Measurements from ENCODE around the gene PTBP1.

- TF ChIP-seq, protein P1, sequence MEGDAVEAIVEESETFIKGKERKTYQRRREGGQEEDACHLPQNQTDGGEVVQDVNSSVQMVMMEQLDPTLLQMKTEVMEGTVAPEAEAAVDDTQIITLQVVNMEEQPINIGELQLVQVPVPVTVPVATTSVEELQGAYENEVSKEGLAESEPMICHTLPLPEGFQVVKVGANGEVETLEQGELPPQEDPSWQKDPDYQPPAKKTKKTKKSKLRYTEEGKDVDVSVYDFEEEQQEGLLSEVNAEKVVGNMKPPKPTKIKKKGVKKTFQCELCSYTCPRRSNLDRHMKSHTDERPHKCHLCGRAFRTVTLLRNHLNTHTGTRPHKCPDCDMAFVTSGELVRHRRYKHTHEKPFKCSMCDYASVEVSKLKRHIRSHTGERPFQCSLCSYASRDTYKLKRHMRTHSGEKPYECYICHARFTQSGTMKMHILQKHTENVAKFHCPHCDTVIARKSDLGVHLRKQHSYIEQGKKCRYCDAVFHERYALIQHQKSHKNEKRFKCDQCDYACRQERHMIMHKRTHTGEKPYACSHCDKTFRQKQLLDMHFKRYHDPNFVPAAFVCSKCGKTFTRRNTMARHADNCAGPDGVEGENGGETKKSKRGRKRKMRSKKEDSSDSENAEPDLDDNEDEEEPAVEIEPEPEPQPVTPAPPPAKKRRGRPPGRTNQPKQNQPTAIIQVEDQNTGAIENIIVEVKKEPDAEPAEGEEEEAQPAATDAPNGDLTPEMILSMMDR (conservative IDR thresholded peaks at IDR 0.05 in 1 of 2, IDR thresholded peaks at IDR 0.05 in 1 of 2; ENCODE audit: low read depth in 1 of 2, low read length in 2 of 2), result no peak
- TF ChIP-seq EZH2 (IDR thresholded peaks at IDR 0.05; ENCODE audit: low read length, missing control alignments), result no peak
Measured at GRCh38 chr19:845707-846521, 48.7 kb downstream of the PTBP1 start.

Data from fibroblast of lung (primary cell).